Caki2 (cell line): ENCODE results near the gene SHC4. TPM values are rescaled to one million over a fixed set of nuclear protein-coding genes. Genes with fewer than 3 reads are reported as not detected.

Experiments used
- DNase-seq: peaks from one replicate; pipeline ENCODE4 v3.0.0-alpha.2; 2015; ENCODE audit warnings: low read depth
- in situ Hi-C: cut with HindIII; loops from 2 replicates; pipeline ENCODE4 v1.10.0; 2016; ENCODE audit warnings: low sequenced_read_pairs, low pct_unique_long_range_greater_than_20kb, mixed read lengths
- total RNA-seq: library from RNA; depleted of rRNA; stranded (reverse); fragments of >200 nt; shearing (Covaris generic); gene quantifications from 2 replicates; pipeline ENCODE4 v1.2.3, GENCODE V29; 2014; ENCODE audit warnings: low replicate concordance

Gene SHC4
- total RNA-seq, 1 experiment from 2014 or later, result not detected

DNA sequence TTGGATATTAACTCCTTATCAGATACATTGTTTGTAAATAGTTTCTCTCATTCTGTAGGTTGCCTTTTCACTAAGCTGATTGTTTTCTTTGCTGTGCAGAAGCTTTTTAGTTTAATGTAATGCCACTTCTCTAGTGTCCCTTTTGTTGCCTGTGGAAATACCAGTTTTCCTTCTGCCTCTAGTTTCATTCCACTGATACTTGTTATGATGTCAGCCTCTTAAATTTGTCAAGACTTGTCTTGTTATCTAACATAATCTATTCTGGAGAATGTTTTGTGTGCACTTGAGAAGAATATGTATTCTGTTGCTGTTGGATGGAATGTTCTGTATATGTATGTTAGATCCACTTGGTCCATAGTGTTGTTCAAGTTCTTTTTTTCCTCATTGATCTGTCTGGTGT lies 134.8 kb downstream of the SHC4 start:
- in situ Hi-C loops, result no loop called here
- DNase-seq, result no peak

DNA sequence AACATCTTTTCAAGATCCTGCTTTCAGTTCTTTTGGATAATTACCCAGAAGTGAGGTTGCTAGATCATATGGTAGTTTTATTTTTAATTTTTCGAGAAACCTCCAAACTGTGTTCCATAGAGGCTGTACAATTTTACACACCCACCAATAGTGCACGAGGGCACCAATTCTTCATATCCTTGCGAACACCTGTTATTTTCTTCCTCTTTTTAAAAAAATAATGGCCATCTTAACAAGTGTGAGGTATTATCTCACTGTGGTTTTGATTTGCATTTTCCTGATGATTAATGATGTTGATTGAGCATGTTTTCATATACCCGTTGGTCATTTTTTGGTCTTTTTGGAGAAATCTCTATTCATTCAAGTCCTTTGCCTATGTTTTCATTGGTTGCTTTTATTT lies 135.2 kb downstream of the SHC4 start:
- in situ Hi-C loops, result no loop called here
- DNase-seq, result no peak

DNA sequence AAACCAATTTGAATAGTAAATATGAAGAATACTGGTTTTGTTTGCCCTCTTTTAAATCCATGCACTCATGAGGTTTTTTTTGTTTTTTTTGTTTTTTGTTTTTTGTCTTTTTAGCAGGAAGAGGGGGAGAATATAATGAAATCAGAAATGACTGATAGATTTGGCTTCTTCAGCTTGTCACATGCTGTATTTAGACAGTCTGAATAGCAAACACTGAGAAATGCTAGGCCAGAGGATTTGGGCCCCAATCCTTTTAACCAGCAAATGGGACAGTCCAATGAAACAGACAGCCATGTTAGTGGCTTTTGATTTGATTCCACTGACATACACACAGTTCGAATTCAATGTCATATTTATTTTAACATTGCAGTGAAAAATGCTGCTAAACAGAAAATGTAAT lies 138.6 kb downstream of the SHC4 start:
- DNase-seq, result no peak
- in situ Hi-C loops, result no loop called here

DNA sequence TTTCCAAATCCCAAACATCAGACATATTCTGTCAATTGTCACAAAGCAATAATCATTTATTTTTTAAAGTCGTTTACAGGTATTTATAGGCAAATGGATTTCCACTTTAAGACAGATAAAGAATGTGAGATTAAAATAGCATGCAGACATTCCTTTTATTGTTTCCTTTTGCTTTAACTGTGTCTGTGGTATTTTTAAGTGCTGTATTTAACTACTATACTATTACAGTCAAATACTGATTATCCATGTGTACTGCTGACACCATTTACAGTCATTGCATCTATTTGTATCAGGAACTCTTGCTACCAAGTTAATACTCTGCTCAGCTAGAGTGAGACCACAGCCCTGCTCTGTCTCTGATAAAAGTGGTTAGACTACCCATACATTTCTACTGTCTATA lies 140.0 kb downstream of the SHC4 start:
- in situ Hi-C loops, result no loop called here

DNA sequence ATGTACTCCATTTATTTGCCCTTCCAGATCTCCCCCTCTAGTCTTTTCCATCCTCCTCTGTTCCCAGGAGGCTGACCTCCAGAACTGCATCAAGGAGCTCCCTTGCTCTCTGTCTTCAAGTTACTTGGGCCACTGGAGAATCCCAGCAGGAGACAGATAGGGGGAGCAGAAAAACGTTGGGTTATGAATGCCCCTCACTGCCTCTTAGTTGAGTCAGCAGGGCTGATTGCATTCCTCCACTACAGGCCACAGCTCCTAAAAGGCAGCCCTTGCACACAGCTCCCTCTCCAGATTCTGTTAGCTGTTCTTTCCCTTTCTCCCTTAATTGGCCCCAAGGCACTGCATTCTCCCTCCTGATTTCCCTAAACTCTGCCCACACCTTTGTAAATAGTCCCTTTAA lies 140.5 kb downstream of the SHC4 start:
- in situ Hi-C loops, result no loop called here

More for the DNA sequence above, 140.0 kb downstream of the SHC4 start:
- no peak for DNase-seq

DNA sequence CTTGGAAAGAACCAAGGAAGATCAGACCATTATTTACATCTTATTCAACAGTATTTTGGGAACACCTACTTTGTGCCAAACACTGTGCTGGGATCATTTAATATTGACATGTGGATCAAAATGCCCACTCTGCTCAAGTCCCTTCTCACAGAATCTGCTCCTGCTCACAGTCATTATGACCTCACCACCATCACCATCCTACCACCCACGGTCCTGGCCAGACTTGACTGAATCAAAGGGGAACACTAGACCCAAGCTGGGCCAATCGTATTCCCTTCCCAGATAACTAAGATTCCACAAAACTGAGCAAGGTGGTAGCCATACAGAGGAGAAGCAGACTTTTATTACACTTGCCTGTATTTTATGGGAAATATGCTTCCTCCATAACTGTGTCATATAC lies 149.4 kb downstream of the SHC4 start:
- in situ Hi-C loops, result no loop called here
- no peak for DNase-seq

More for the DNA sequence above, 140.5 kb downstream of the SHC4 start:
- DNase-seq, result no peak

DNA sequence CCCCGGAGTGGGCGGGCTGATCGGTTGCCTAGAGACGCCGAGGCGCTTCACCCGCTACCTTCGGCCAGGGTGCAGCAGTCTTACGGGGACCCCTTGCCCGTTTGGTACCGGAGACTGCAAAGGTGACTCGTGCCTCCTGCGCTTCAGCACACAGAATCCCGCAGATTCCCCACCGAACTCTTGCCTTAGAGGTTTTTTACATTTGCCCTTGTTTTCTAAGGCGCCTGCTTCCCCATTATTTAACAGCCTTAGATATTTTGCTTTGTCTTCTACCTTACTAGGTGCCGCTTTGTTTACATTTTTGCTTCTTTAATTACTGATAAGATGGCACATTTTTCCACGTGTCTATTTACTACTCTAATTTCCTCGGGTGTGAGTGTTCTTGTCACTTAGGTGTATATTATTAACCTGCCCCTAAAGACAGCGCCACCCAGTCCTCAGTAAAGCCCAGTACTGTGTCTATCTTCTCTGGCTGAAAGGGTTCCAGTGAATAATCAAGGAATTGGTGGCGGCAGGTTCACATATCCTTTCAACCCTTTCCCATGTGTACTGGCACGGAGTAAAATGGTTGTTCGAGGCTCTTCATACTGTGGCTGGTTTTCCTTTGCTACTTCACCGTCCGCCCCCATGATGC lies 152.3 kb downstream of the SHC4 start:
- in situ Hi-C loops, result no loop called here
- no peak for DNase-seq

DNA sequence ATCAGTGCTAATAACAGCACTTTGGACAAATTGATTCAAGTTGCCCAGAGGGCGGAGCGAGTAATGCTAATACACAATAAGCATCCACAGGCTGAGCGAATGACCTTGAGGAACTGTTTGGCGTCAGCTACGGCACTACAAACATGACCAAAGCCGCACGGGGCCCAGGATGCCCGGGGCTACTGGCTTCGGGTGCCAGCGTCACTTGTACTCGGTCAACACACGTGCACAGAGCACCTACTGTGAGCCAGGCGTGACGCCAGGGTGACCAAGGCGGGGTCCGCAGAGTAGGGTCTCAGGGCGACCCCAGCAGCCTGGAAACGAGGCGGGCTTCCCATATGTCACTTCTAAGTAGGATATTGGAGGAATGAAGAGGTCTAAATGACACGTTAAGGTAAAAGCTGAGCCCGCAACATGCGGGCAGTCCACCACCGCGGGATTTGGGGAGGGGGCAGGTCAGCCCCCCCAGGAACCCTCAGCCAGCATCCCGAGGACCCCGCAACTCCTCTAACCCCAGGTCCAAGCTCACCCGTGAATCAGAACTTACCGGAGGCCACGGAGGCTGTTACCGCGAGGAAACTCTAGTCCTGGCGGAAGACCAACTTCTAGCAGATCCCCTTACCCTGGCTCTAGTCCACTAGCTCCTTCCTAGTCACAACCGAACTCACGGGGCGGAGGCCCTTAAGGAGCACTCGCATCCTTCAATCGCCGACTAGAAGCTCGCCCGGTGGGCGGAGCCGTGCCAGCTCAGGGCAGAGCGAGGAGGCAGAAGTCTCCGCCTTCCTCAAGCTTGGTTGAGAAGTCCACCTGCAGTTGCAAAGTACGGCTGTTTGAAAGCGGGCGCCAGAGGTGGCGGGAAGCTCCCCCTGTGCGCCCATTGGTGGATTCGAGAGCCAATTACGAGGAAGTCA lies 153.1 kb downstream of the SHC4 start, which contains the start of gene CEP152:
Gene CEP152 (minus strand): TSS at position 656 of the 911 bp plus-strand sequence. CDS start 5,420 bp downstream, outside the sequence.
- in situ Hi-C loops, result no loop called here
- DNase-seq, result peak; percentile 98

DNA sequence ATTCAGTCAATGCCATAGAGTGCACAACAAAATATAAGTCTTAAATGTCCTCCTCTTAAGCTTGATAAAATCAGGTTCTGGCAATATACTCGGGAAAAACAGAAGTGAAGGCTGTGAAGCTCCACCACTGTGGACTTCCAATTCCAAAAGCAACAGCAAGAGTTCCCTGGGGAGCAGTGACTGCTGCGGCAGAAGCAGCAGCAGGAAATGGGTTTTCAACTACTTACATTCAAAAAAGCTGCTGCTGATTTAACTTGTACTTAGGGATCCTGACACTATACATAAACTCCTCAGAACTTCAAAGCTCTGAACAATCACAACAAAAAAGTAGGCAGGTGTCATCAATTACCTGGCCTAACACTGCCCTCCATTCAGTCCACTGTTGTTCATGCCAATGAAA lies 157.6 kb downstream of the SHC4 start:
- in situ Hi-C loops, result no loop called here
- no peak for DNase-seq

DNA sequence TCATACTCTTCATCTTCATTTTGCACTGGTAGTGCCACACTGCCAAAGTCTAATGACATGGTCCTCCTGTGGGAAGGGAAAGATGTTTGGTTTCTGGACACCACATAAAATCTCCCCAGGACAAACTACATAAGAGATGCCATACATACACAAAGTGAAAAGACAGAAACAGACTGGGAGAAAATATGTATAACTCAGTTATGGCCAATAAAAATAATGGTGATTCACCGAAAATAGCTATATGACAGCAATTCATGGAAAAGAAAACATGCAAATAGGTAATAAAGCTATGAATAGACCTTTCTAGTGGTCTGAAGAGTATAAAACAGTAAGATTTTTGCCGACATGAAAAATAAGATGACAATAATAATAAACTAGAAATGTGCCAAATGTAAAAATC lies 158.1 kb downstream of the SHC4 start:
- DNase-seq, result no peak
- in situ Hi-C loops, result no loop called here

DNA sequence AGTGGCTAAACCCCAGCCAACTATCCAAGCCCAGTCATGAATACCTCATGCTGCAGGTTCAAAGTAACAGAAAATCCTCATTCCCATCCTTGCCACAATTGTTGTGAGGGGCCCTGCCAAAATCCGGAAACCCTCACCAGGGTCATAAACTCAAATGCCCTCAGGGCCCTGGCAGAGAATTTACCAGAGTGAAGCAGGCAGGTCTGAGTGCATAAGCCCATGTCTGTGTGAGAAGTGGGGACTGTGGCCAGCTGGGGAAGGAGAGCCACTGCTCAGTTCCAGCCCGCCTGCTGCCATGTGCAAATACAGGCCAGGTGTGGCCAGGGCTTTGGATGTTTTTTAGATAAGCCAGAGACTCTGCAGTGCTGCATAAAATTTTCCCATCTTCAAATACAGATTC lies 159.8 kb downstream of the SHC4 start:
- no peak for DNase-seq
- in situ Hi-C loops, result no loop called here

DNA sequence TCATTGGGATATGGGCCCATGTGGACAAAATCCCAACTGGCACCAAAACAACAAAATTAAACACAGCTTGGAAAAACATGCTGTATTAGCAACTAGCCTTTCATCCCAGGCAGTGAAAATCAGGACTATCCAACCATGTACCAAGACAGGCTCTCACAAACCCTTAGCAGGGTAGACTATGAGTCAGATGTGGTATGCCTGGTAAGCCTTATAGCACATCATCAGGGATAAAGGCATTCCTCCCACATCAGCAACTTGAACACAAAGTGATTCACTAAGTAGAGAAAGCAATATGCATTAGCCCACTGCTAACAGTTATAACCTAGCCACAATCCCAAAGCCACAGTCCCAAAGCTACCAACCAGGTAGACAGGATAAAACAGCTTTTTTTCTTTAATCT lies 160.9 kb downstream of the SHC4 start:
- DNase-seq, result peak; percentile 62
- in situ Hi-C loops, result no loop called here

DNA sequence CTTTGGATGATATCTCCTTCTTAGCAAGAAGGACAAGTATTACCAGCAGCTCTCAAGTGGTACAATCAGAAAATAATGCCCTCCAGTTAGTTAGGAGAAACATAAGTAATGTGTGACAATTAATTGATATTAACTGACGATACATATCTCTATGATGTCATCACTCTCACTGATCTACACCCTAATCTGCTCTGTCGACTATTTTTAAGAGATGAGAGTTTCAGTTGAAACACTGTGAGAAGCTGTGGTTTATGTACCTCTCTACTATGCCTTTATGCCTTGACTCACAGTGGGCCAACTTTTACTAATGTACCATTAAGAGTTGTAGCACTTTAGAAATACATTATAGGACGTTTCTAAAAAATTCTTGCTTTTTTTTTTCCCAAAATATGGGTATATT lies 161.5 kb downstream of the SHC4 start:
- in situ Hi-C loops, result no loop called here
- no peak for DNase-seq

DNA sequence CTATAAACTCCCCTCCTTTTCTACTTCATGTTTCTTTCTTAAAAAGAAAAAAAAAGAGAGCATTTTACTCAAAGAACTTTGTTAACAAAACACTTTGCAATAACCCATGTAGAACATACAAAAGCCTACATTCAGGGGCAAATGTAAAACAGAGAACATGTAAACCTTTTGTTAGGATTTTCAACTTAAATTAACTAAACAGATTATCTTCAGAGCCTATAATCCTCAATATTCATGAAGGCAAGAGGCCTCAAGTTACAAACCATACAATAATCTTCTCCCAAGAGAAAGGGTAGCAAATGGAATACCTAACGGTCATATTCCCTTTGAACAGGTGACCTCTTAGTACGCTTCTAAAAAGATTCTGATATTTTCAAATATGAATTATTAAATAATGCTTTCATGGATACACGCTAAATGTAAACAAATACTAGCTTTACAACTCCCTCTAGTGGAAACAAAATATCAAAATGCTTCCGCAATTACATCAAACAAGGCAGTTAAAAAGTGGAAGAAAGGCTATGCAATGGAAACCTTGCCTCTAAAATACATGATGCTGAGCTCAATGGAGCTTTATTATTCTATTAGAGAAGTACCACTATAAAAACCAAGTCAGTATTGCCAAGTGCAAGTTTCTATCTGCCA lies 162.8 kb downstream of the SHC4 start:
- in situ Hi-C loops, result no loop called here

DNA sequence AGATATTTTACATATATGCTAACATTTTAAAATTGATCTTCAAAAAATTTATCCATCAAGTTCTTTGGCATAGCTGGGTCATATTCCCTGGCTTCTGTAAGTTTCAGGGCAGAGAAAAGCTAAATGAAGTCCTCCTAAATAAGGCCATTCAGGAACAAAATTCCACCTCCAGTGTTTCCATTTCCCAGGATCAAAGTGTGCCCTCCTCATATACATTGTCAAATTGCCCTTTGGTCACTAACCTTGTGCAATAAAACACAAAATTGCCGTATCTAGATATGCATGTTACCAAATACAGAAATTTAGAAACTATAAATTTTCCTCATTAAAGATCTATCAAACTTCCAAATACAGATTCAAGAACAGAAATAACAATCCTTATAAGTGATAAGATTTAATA lies 163.5 kb downstream of the SHC4 start:
- DNase-seq, result no peak
- in situ Hi-C loops, result no loop called here

More for the DNA sequence above, 162.8 kb downstream of the SHC4 start:
- peak; percentile 42 for DNase-seq

DNA sequence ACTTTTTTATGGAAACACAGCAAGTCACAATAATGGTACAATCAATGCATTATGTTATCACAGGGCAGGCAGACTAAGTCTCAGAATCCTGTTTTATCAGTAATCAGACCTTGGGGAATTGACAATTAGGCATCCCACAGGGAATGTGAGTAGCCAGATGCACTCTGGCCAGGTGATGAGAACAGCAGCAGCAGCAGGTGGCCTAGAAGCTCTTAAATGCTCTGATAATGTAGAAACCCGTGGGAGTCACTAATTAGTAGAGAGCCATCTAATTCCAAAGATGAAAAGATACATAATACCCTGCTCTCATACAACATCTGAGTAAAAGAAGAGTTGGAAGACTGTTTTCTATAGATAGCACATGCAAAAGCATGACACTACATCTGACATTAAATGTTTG lies 165.4 kb downstream of the SHC4 start:
- in situ Hi-C loops, result no loop called here
- DNase-seq, result no peak

DNA sequence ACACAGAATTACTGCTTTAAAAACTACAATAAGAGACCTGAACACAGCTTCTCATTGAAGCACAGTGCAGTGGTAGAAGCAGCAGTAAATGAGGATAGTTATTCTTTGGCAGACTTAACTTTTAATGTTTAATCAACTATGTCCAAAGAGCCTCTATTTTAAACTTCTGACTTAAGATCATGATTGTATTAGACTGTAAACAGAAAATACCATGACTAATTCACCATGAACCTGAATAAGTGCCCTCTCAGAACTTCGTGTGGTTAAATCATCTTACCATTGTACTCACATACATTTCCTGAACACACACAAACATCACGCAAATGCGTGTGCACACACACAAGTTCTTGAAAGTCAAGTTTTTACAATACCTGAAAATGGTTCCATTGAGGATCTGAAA lies 166.8 kb downstream of the SHC4 start:
- in situ Hi-C loops, result no loop called here
- peak; percentile 78 for DNase-seq

DNA sequence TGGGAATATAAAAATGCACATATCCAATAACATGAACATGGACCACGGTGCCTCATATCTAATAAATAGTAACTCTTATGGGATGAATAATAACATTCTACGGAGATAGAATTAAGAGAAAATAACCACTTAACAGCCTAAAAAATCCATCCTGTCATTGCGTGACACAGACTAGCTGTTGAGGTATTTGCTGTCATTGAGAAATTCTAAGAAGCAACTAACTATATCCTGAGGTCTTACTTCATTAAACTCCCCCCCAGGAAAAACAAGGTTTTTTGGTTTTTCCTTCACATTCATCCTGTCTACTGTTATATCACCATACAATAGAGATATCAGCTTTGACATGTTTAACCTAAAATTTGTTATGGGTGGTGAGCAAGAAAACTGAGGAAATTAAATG lies 167.2 kb downstream of the SHC4 start:
- in situ Hi-C loops, result no loop called here
- no peak for DNase-seq

DNA sequence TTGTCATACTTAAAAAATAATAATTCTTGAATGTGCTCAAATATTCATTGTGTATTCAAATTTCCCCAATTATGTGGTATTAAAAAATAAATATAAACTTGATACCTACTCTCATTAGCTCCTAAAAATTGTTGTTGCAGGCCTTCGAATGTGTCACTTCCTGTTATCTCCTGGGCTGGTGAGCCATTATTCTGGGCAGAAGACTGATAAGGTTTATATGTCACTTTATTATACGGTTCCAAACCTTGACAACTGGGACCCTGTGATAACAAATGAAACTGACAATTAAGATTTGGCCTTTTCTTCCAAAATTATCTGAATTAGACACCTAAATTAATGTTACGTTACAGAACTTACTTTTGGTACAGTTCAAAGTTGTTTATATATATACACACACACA lies 167.8 kb downstream of the SHC4 start:
- in situ Hi-C loops, result no loop called here
- no peak for DNase-seq
